Measurements from ENCODE around the gene MTG1.
"Not testable (repeated sequence)": the region's sequence is repeated elsewhere in the genome, so short reads cannot be mapped to it uniquely, and the experiment has no call there.

GRCh38 chr10:133429571-133429970 is 35.6 kb downstream of the MTG1 start:
- not testable (repeated sequence) for TF ChIP-seq EZH2 (IDR thresholded peaks at IDR 0.05; ENCODE audit: insufficient read depth, poor library complexity, severe bottlenecking); EZH2phosphoT487 (IDR thresholded peaks at IDR 0.05; ENCODE audit: insufficient read depth, low read depth)

All from GM23248 (cell line).